ENCODE results near the gene PAK6.

- TF ChIP-seq CTCF (IDR thresholded peaks at IDR 0.05; ENCODE audit: insufficient read depth, low read length) (no peak), REST (IDR thresholded peaks at IDR 0.05; ENCODE audit: insufficient replicate concordance, low read depth) (no peak), POLR2AphosphoS5 (IDR thresholded peaks at IDR 0.05; ENCODE audit: low read depth) (no peak), GABPA (IDR thresholded peaks at IDR 0.05; ENCODE audit: low read depth) (no peak)
Observed at GRCh38 chr15:40302981-40303380, 64.1 kb downstream of the PAK6 start.

Data from HL-60 (cell line).